Calu3 (cell line): ENCODE data around the gene SPAG16. TPM values are rescaled to one million over a fixed set of nuclear protein-coding genes. Genes with fewer than 3 reads are reported as not detected.

Source experiments
- BruUV-seq: library from RNA; stranded (reverse); fragments of 400-500 nt; replicated peaks from 2 replicates; lab custom pipeline; 2021; lab: Mats Ljungman, UMichigan
- CTCF ChIA-PET: fragments of 300-600 bp; sonication (Branson Sonifier 250); formaldehyde crosslinking; loops from one replicate; lab custom pipeline; 2022; ENCODE audit warnings: antibody characterized with exemption; lab: Charles Lee
- DNase-seq: peaks from one replicate; pipeline ENCODE4 v3.0.0; 2022
- H3K27ac Mint-ChIP-seq: one replicate; pipeline ENCODE4 v1.8.0; 2022; ENCODE audit warnings: mixed read lengths; ENCODE audit not compliant: unreplicated experiment
- H3K27me3 Mint-ChIP-seq: one replicate; pipeline ENCODE4 v1.8.0; 2022; ENCODE audit warnings: mixed read lengths; ENCODE audit not compliant: unreplicated experiment
- H3K36me3 Mint-ChIP-seq: one replicate; pipeline ENCODE4 v1.8.0; 2022; ENCODE audit warnings: mild to moderate bottlenecking, moderate library complexity, mixed read lengths; ENCODE audit not compliant: insufficient read depth, unreplicated experiment
- H3K4me1 Mint-ChIP-seq: one replicate; pipeline ENCODE4 v1.8.0; 2022; ENCODE audit warnings: mild to moderate bottlenecking, low read depth, mixed read lengths; ENCODE audit not compliant: unreplicated experiment
- H3K4me3 Mint-ChIP-seq: one replicate; pipeline ENCODE4 v1.8.0; 2022; ENCODE audit warnings: mild to moderate bottlenecking, low read depth, moderate library complexity, mixed read lengths; ENCODE audit not compliant: unreplicated experiment
- H3K9me3 Mint-ChIP-seq: one replicate; pipeline ENCODE4 v1.8.0; 2022; ENCODE audit warnings: low read depth, mixed read lengths; ENCODE audit not compliant: unreplicated experiment
- intact Hi-C: fragments of 100-400 bp; cut with micrococcal nuclease; formaldehyde crosslinking; loops from one replicate; pipeline ENCODE4 v1.10.0; 2022; ENCODE audit not compliant: unreplicated experiment
- total RNA-seq: library from RNA; stranded (reverse); gene quantifications from 2 replicates; pipeline ENCODE4 v1.2.3, GENCODE V29; 2022
- TF ChIP-seq, protein P1 (sequence below): fragments of 200-600 bp; IDR thresholded peaks from one replicate; pipeline ENCODE4 v1.8.0; 2022; ENCODE audit warnings: antibody characterized with exemption; ENCODE audit not compliant: unreplicated experiment

SPAG16 gene
- total RNA-seq, 1 experiment from 2014 or later, result 30.2 TPM

DNA sequence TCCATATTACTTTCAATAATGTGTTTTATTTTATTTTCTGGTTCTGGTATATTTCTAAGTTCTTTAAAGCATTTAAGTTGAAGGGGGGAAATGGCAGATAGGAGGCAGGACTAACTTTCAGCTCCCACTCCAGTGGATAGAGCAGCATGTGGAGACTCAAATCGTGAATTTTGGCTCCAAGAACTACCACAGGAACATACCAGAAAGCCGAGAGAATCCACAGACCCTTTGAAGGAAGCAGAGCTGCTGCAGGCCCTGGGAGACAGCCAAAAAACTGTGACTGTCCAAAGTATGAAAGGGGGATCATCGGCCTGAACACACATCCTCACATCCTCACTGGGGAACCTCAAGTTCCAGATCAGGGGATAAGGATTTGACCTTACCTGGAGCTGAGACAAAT, 919.0 kb downstream of the SPAG16 start:
- CTCF ChIA-PET, result no interaction called here
- H3K4me1 Mint-ChIP-seq, result no peaks in the 10 kb centered on the region
- intact Hi-C loops, result no loop called here
- H3K36me3 Mint-ChIP-seq, result no peaks in the 10 kb centered on the region
- no TSS peak for BruUV-seq
- no peak overlapping the region for H3K4me3 Mint-ChIP-seq
- TF ChIP-seq, protein P1, sequence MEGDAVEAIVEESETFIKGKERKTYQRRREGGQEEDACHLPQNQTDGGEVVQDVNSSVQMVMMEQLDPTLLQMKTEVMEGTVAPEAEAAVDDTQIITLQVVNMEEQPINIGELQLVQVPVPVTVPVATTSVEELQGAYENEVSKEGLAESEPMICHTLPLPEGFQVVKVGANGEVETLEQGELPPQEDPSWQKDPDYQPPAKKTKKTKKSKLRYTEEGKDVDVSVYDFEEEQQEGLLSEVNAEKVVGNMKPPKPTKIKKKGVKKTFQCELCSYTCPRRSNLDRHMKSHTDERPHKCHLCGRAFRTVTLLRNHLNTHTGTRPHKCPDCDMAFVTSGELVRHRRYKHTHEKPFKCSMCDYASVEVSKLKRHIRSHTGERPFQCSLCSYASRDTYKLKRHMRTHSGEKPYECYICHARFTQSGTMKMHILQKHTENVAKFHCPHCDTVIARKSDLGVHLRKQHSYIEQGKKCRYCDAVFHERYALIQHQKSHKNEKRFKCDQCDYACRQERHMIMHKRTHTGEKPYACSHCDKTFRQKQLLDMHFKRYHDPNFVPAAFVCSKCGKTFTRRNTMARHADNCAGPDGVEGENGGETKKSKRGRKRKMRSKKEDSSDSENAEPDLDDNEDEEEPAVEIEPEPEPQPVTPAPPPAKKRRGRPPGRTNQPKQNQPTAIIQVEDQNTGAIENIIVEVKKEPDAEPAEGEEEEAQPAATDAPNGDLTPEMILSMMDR, result no peak
- H3K27me3 Mint-ChIP-seq, result no peaks in the 10 kb centered on the region
- no peak for DNase-seq
- H3K9me3 Mint-ChIP-seq, result no peaks in the 10 kb centered on the region
- no peak overlapping the region for H3K27ac Mint-ChIP-seq

DNA sequence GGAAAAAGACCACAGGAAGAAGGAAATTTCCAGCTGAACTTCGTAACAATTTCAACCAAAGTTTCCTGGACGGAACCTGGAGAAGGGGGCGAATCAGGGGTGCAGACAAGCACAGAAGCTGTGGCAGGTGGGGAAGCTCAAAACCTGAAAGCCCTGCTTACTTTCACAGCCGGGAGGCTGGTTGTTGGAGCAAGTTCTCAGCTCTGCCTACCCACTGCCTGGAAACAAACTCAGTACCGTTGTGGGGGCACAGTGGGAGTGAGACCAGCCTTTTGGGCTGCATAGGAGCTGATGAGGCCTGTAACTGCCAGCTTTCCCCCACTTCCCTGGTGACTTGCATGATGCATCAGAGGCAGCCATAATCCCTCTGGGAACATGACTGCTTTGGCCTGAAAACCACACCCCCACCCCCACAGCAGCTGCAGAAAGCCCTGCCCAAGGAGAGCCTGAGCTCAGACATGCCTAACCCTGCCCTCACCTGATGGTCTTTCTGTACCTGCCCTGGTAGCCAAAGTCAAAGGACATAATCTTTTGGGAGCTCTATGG, 919.6 kb downstream of the SPAG16 start:
- Mint-ChIP-seq H3K27me3 (no peaks in the 10 kb centered on the region), H3K36me3 (no peaks in the 10 kb centered on the region), H3K27ac (no peak overlapping the region), H3K9me3 (no peaks in the 10 kb centered on the region), H3K4me1 (no peaks in the 10 kb centered on the region), H3K4me3 (no peak overlapping the region)
- intact Hi-C loops, result no loop called here
- TF ChIP-seq, protein P1, result no peak
- BruUV-seq, result no TSS peak
- DNase-seq, result no peak
- CTCF ChIA-PET, result no interaction called here

DNA sequence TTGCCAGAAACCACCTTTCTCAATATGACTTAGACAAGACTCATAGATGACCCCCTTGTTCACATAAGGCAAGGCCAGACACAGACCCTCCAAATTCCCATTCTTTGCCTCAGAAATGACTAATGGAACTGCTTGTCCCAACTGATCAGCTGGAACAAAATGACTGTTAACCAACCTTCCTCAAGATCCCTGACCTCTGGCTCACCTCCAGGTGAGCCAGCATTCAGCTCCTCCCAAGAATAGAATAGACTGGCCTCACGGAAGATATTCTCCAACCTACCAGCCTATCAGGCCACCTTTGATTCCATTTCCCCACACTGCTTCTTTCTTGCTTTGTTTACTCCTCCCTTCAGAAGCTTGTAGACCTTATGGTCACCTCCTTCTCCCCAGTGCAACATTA, 930.8 kb downstream of the SPAG16 start:
- peaks cover 2% of the 10 kb centered on the region for H3K9me3 Mint-ChIP-seq
- peak overlapping the region; percentile 27 for H3K27ac Mint-ChIP-seq
- H3K36me3 Mint-ChIP-seq, result no peaks in the 10 kb centered on the region
- no peaks in the 10 kb centered on the region for H3K27me3 Mint-ChIP-seq
- intact Hi-C loops, result no loop called here
- TF ChIP-seq, protein P1, result no peak
- CTCF ChIA-PET, result no interaction called here
- no peak overlapping the region for H3K4me3 Mint-ChIP-seq
- H3K4me1 Mint-ChIP-seq, result peaks cover 9% of the 10 kb centered on the region
- BruUV-seq, result no TSS peak
- DNase-seq, result no peak

DNA sequence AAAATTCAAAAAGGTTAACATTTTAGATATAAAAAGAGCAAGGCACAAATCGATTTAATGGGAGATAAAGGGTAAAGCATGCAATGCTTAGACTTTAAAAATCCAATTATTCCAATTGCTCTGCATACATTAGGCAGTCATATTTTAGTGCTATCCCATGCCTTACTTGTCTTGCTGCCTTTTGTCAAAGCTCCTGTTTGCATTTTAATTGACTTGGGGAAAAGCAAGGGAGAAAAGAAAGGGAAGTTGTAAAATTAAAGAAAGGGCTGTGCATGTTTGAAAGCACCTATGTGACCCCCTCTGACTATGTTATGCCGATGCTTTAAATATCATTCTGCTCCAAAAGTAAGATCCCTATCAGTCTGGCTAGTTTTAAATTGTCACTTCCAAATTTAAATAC, 932.9 kb downstream of the SPAG16 start:
- H3K4me1 Mint-ChIP-seq, result peaks cover 9% of the 10 kb centered on the region
- H3K4me3 Mint-ChIP-seq, result no peak overlapping the region
- intact Hi-C loops, result no loop called here
- no peaks in the 10 kb centered on the region for H3K27me3 Mint-ChIP-seq
- CTCF ChIA-PET, result no interaction called here
- H3K9me3 Mint-ChIP-seq, result peaks cover 2% of the 10 kb centered on the region
- H3K27ac Mint-ChIP-seq, result no peak overlapping the region
- no peak for DNase-seq
- TF ChIP-seq, protein P1, result no peak
- no TSS peak for BruUV-seq
- no peaks in the 10 kb centered on the region for H3K36me3 Mint-ChIP-seq
